Mesendoderm (in vitro differentiated cells): ENCODE measurements around the gene CDYL.
"Not testable (repeated sequence)": the region's sequence is repeated elsewhere in the genome, so short reads cannot be mapped to it uniquely, and the experiment has no call there.

Experiments used
- DNase-seq: peaks from one replicate; pipeline ENCODE4 v3.0.0; 2013
- H2AK5ac ChIP-seq: 2 replicates; pipeline ENCODE4 v1.6.1; 2013; ENCODE audit warnings: low read length, inconsistent platforms
- H2BK120ac ChIP-seq: 2 replicates; pipeline ENCODE4 v1.6.1; 2013; ENCODE audit warnings: low read depth, mild to moderate bottlenecking, low read length, moderate library complexity, mixed read lengths
- H2BK15ac ChIP-seq: replicated peaks from 2 replicates; pipeline ENCODE4 v1.6.1; 2013; ENCODE audit warnings: low read depth, mild to moderate bottlenecking, moderate library complexity
- H2BK5ac ChIP-seq: 2 replicates; pipeline ENCODE4 v1.6.1; 2013; ENCODE audit warnings: low read length, inconsistent platforms
- H3K18ac ChIP-seq: 2 replicates; pipeline ENCODE4 v1.6.1; 2013; ENCODE audit warnings: mild to moderate bottlenecking, low read length, mixed read lengths
- H3K23ac ChIP-seq: one replicate; pipeline ENCODE4 v1.6.1; 2013; ENCODE audit warnings: low read length
- H3K27ac ChIP-seq: 2 replicates; pipeline ENCODE4 v1.5.1; 2013; ENCODE audit warnings: low read depth, mild to moderate bottlenecking, inconsistent platforms, low read length, moderate library complexity
- H3K27me3 ChIP-seq: 2 replicates; pipeline ENCODE4 v1.6.1; 2013; ENCODE audit warnings: low read length, control low read depth, mild to moderate bottlenecking, inconsistent platforms; ENCODE audit not compliant: insufficient read depth, poor library complexity
- H3K36me3 ChIP-seq: 2 replicates; pipeline ENCODE4 v1.6.1; 2013; ENCODE audit warnings: low read length, inconsistent platforms; ENCODE audit not compliant: control insufficient read depth, insufficient read depth
- H3K4ac ChIP-seq: one replicate; pipeline ENCODE4 v1.6.1; 2013; ENCODE audit warnings: low read depth, mild to moderate bottlenecking, low read length, moderate library complexity
- H3K4me1 ChIP-seq: 2 replicates; pipeline ENCODE4 v1.6.1; 2013; ENCODE audit warnings: low read depth, low read length, inconsistent platforms; ENCODE audit not compliant: control insufficient read depth
- H3K4me2 ChIP-seq: 2 replicates; pipeline ENCODE4 v1.6.1; 2013; ENCODE audit warnings: low read length
- H3K4me3 ChIP-seq: 2 replicates; pipeline ENCODE4 v1.5.1; 2013; ENCODE audit warnings: mild to moderate bottlenecking, low read length
- H3K56ac ChIP-seq: one replicate; pipeline ENCODE4 v1.6.1; 2013; ENCODE audit warnings: low read length
- H3K79me1 ChIP-seq: 2 replicates; pipeline ENCODE4 v1.6.1; 2013; ENCODE audit warnings: low read length, inconsistent platforms
- H3K79me2 ChIP-seq: 2 replicates; pipeline ENCODE4 v1.6.1; 2013; ENCODE audit warnings: mild to moderate bottlenecking, low read length; ENCODE audit not compliant: control insufficient read depth, insufficient read depth
- H3K9ac ChIP-seq: 2 replicates; pipeline ENCODE4 v1.6.1; 2013; ENCODE audit warnings: low read length, inconsistent platforms
- H4K5ac ChIP-seq: one replicate; pipeline ENCODE4 v1.6.1; 2013; ENCODE audit warnings: low read length
- H4K8ac ChIP-seq: one replicate; pipeline ENCODE4 v1.6.1; 2013; ENCODE audit warnings: low read depth, mild to moderate bottlenecking, control low read depth, low read length, moderate library complexity
- WGBS: extraction: QIAGEN DNeasy Blood & Tissue Kit; methylation state at CpG from one replicate; pipeline ENCODE4 v1.1.7; 2013; ENCODE audit warnings: low lambda C conversion rate, missing lambda C conversion rate; ENCODE audit not compliant: insufficient coverage; ENCODE audit errors: extremely low coverage; 5-methylcytosine and 5-hydroxymethylcytosine counted together

Gene CDYL

GRCh38 chr6:4848382-4849068 lies 72.3 kb downstream of the CDYL start:
- Histone ChIP-seq H3K36me3 (no peaks in the 10 kb centered on the region), H3K23ac (no peak overlapping the region), H3K27me3 (no peaks in the 10 kb centered on the region), H4K5ac (no peak overlapping the region), H3K27ac (no peak overlapping the region), H3K79me1 (peaks cover 21% of the 10 kb centered on the region), H2BK120ac (no peak overlapping the region), H4K8ac (no peak overlapping the region), H3K4me1 (no peaks in the 10 kb centered on the region), H3K56ac (no peak overlapping the region), H2BK15ac (no peak overlapping the region), H3K79me2 (peaks cover 51% of the 10 kb centered on the region), H2BK5ac (no peak overlapping the region), H3K18ac (no peak overlapping the region), H3K4ac (no peak overlapping the region), H2AK5ac (no peak overlapping the region), H3K4me2 (no peak overlapping the region), H3K4me3 (no peak overlapping the region), H3K9ac (no peak overlapping the region)
- DNase-seq = peak; percentile 73
- no CpG with 5 or more reads among the region's 7 CpGs for WGBS

- no peak for DNase-seq
- Histone ChIP-seq H2AK5ac (no peak overlapping the region), H3K9ac (no peak overlapping the region)
Observed at GRCh38 chr6:4849226-4850022, 73.2 kb downstream of the CDYL start.

GRCh38 chr6:4851035-4851434 lies 74.8 kb downstream of the CDYL start:
- peaks cover 54% of the 10 kb centered on the region for H3K79me2 ChIP-seq
- H2AK5ac ChIP-seq = no peak overlapping the region
- H3K18ac ChIP-seq = no peak overlapping the region
- no peaks in the 10 kb centered on the region for H3K27me3 ChIP-seq
- H3K4ac ChIP-seq = no peak overlapping the region
- peaks cover 25% of the 10 kb centered on the region for H3K79me1 ChIP-seq
- H4K5ac ChIP-seq = no peak overlapping the region
- H3K4me3 ChIP-seq = no peak overlapping the region
- no peak overlapping the region for H2BK5ac ChIP-seq
- no peak overlapping the region for H3K56ac ChIP-seq
- H3K9ac ChIP-seq = no peak overlapping the region
- H3K4me2 ChIP-seq = no peak overlapping the region
- no peaks in the 10 kb centered on the region for H3K4me1 ChIP-seq
- WGBS = no CpG with 5 or more reads among the region's 4 CpGs
- H3K23ac ChIP-seq = no peak overlapping the region
- no peak overlapping the region for H3K27ac ChIP-seq
- H2BK120ac ChIP-seq = no peak overlapping the region
- H3K36me3 ChIP-seq = no peaks in the 10 kb centered on the region
- H2BK15ac ChIP-seq = no peak overlapping the region
- no peak overlapping the region for H4K8ac ChIP-seq
- no peak for DNase-seq

More at GRCh38 chr6:4849226-4850022, 73.2 kb downstream of the CDYL start:
- Histone ChIP-seq H4K8ac (no peak overlapping the region), H3K23ac (no peak overlapping the region), H3K27ac (no peak overlapping the region), H3K79me1 (peaks cover 22% of the 10 kb centered on the region), H2BK5ac (no peak overlapping the region), H2BK120ac (no peak overlapping the region), H3K4me3 (no peak overlapping the region), H3K4me2 (no peak overlapping the region), H2BK15ac (no peak overlapping the region), H3K4ac (no peak overlapping the region), H4K5ac (no peak overlapping the region), H3K36me3 (no peaks in the 10 kb centered on the region), H3K56ac (no peak overlapping the region), H3K79me2 (peaks cover 52% of the 10 kb centered on the region), H3K18ac (no peak overlapping the region), H3K27me3 (no peaks in the 10 kb centered on the region), H3K4me1 (no peaks in the 10 kb centered on the region)
- WGBS = no CpG with 5 or more reads among the region's 4 CpGs

- not testable (repeated sequence) for H3K4ac ChIP-seq, H3K4me3 ChIP-seq, DNase-seq, H2BK5ac ChIP-seq, H3K56ac ChIP-seq, H3K23ac ChIP-seq, H4K5ac ChIP-seq, H3K27ac ChIP-seq, H3K4me2 ChIP-seq, H3K36me3 ChIP-seq, H2BK15ac ChIP-seq, H2BK120ac ChIP-seq, H3K18ac ChIP-seq, H2AK5ac ChIP-seq, H3K27me3 ChIP-seq, H4K8ac ChIP-seq, H3K9ac ChIP-seq, H3K4me1 ChIP-seq
- peaks cover 51% of the 10 kb centered on the region for H3K79me2 ChIP-seq
- WGBS = no CpG with 5 or more reads among the region's 1 CpG
- H3K79me1 ChIP-seq = peaks cover 28% of the 10 kb centered on the region
Observed at GRCh38 chr6:4852186-4852585, 76.0 kb downstream of the CDYL start.

- Histone ChIP-seq H3K27me3 (no peaks in the 10 kb centered on the region), H3K4me2 (no peak overlapping the region), H3K23ac (no peak overlapping the region), H2BK5ac (no peak overlapping the region), H4K5ac (no peak overlapping the region), H4K8ac (no peak overlapping the region), H3K36me3 (no peaks in the 10 kb centered on the region), H3K79me1 (peaks cover 34% of the 10 kb centered on the region), H3K4me3 (no peak overlapping the region), H3K18ac (no peak overlapping the region), H3K79me2 (peaks cover 53% of the 10 kb centered on the region), H3K4me1 (no peaks in the 10 kb centered on the region), H3K56ac (no peak overlapping the region), H3K27ac (no peak overlapping the region), H2BK15ac (no peak overlapping the region), H3K4ac (no peak overlapping the region), H3K9ac (no peak overlapping the region), H2AK5ac (no peak overlapping the region), H2BK120ac (no peak overlapping the region)
- DNase-seq = no peak
- no CpG with 5 or more reads among the region's 5 CpGs for WGBS
Observed at GRCh38 chr6:4852938-4853337, 76.7 kb downstream of the CDYL start.
